BJ (cell line): ENCODE data around the gene RNF11. TPM values are rescaled to one million over a fixed set of nuclear protein-coding genes. Genes with fewer than 3 reads are reported as not detected.

ENCODE experiments used
- CTCF ChIA-PET: fragments of 350-600 bp; formaldehyde crosslinking; extraction: SDS; loops from one replicate; lab custom pipeline; 2021; ENCODE audit warnings: antibody characterized with exemption, inconsistent platforms; lab: Yijun Ruan, JAX
- POLR2A ChIA-PET: fragments of 300-600 bp; sonication (Branson Sonifier 250); formaldehyde crosslinking; extraction: SDS; loops from one replicate; lab custom pipeline; 2021; ENCODE audit warnings: antibody characterized with exemption; lab: Charles Lee
- DNase-seq: peaks from one replicate; pipeline ENCODE4 v3.0.0-alpha.2; 2011; ENCODE audit warnings: low read depth
- H3K27me3 ChIP-seq: 2 replicates; pipeline ENCODE4 v1.6.0; 2011; ENCODE audit warnings: low read length; ENCODE audit not compliant: control insufficient read depth, insufficient read depth
- H3K36me3 ChIP-seq: 2 replicates; pipeline ENCODE4 v1.5.1; 2011; ENCODE audit warnings: low read length; ENCODE audit not compliant: control insufficient read depth, insufficient read depth
- H3K4me3 ChIP-seq: 2 replicates; pipeline ENCODE4 v1.5.1; 2011; ENCODE audit warnings: low read depth, mild to moderate bottlenecking, control low read depth, low read length
- polyA plus RNA-seq: library from polyadenylated mRNA; depleted of rRNA; stranded (reverse); fragments of >200 nt; gene quantifications from 2 replicates; pipeline ENCODE4 v1.2.3, GENCODE V29; 2011
- TF ChIP-seq, protein P1 (sequence below): IDR thresholded peaks from 2 replicates; pipeline ENCODE4 v1.5.1; 2011; ENCODE audit warnings: low read depth, mild to moderate bottlenecking, control low read depth, inconsistent platforms, low read length, moderate library complexity; ENCODE audit not compliant: insufficient read depth

Gene RNF11
- polyA plus RNA-seq, 1 experiment, result 81.5 TPM

DNA sequence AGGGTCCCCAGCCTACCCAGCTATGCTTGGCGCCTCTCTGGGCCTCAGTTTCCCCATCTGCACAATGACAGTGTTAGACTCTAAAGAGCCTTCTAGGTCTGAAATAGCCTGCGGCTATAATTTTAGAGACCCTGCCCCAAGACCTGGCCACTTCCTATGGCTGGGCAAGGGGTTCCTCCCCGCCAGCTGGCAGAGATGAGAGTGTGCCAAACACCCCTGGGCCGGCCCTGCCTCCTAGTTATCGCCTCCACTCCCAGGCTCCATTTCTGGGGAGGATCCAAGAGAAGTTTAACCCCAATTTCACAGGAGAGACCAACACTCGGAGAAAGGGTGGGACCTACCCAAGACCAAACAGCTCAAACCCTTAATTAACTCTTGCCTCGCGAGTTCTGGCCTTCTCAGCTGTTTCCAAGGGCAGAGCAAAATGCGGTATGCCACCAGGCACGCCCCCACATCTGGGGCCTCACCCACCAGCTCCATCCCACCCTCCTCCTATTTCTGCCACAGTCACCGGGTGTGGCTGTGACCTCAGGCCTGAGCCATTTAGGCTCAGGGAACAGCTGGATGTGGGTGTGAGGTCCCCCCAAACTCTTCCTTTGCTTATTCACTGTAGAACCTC is 58.6 kb downstream of the RNF11 start:
- POLR2A ChIA-PET, result no interaction called here

DNA sequence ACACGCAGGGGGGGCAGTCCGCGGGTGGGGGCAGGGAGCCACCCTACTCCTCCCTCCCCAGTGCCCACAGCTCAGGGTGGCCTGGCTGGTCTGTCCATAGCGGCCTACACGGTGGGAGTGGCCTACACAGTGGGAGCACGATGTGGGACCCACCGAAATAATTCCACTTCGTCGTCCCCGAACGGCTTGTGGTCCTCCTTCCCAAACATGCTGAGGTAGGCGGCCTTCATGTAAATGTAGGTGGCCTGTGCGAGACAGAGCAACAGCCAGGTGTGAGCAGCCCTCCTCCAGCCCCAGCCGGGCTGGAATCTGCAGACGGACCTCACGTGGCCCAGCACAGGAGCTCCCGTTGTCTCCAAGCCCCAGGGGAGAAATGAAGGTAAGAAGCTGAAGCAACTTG is 59.9 kb downstream of the RNF11 start:
- CTCF ChIA-PET, result interaction anchor here (0.7 to 4.5 kb wide), 32 partner anchors 8 to 521 kb away, joined by 3 to 41 read pairs (median 6); partner anchors contain the start of gene RNF11
- POLR2A ChIA-PET, result no interaction called here
- no peaks in the 10 kb centered on the region for H3K36me3 ChIP-seq
- DNase-seq, result no peak
- no peaks in the 10 kb centered on the region; the same call in 1 of the 2 replicates for H3K27me3 ChIP-seq
- TF ChIP-seq, protein P1, sequence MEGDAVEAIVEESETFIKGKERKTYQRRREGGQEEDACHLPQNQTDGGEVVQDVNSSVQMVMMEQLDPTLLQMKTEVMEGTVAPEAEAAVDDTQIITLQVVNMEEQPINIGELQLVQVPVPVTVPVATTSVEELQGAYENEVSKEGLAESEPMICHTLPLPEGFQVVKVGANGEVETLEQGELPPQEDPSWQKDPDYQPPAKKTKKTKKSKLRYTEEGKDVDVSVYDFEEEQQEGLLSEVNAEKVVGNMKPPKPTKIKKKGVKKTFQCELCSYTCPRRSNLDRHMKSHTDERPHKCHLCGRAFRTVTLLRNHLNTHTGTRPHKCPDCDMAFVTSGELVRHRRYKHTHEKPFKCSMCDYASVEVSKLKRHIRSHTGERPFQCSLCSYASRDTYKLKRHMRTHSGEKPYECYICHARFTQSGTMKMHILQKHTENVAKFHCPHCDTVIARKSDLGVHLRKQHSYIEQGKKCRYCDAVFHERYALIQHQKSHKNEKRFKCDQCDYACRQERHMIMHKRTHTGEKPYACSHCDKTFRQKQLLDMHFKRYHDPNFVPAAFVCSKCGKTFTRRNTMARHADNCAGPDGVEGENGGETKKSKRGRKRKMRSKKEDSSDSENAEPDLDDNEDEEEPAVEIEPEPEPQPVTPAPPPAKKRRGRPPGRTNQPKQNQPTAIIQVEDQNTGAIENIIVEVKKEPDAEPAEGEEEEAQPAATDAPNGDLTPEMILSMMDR, result no peak
- no peak overlapping the region for H3K4me3 ChIP-seq

More for the DNA sequence above, 58.6 kb downstream of the RNF11 start:
- Histone ChIP-seq H3K36me3 (no peaks in the 10 kb centered on the region), H3K4me3 (no peak overlapping the region), H3K27me3 (no peaks in the 10 kb centered on the region)
- DNase-seq, result no peak
- CTCF ChIA-PET, result interaction anchor here (1.1 to 4.5 kb wide), 4 partner anchors 12 to 105 kb away, joined by 3 to 41 read pairs (median 15); no protein-coding TSS in a partner anchor
- TF ChIP-seq, protein P1, result no peak

DNA sequence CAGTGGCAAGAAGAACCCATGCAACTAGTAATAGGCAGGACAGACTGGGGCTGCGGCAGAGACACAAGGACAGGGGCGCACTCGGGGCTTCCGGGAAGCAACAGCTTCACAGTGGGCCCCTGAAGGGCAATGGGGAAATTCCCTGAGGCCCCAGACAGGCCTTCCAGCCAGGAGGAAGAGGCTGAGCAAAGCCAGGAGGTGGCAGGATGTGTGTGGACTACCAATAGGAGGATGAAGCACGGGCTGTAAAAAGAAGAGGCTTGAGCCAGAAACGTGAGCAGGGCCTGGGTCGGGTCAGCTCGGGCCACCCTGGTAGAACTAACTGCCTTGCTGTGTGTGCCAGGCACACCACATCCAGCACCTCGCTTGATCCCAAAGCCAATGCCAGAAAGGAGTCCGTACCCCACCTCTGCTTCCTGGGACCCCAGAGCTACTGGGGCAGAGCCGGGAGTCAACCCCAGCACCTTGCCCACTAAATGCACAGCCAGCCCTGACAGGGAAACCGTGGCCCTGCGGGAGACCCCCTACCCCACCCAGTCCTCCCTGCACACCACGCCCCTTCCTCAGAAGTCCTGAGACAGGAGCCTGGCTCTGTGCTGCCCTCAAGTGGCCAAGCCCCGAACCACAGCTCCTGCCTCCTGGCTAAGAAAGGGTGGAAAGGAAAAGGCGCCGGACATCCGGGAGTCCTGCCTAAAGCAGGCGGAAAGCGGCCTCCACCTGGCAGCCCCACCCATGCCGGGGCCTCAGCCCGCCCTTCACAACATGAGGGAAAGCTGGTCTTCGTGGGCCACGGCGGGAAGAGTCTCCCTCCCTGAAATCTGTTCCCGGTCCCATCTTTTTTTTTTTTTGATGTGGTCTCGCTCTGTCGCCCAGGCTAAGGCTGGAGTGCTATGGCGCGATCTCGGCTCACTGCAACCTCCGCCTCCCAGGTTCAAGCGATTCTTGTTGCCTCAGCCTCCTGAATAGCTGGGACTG is 60.6 kb downstream of the RNF11 start:
- ChIA-PET CTCF (interaction anchor here (0.6 to 4.5 kb wide), 40 partner anchors 9 to 522 kb away, joined by 3 to 41 read pairs (median 6); partner anchors contain the start of gene RNF11), POLR2A (no interaction called here)
- H3K36me3 ChIP-seq, result no peaks in the 10 kb centered on the region
- H3K4me3 ChIP-seq, result peak overlapping the region; percentile 27
- TF ChIP-seq, protein P1, result peak; percentile 99
- H3K27me3 ChIP-seq, result no peaks in the 10 kb centered on the region; the same call in 1 of the 2 replicates
- peak; percentile 15 for DNase-seq

DNA sequence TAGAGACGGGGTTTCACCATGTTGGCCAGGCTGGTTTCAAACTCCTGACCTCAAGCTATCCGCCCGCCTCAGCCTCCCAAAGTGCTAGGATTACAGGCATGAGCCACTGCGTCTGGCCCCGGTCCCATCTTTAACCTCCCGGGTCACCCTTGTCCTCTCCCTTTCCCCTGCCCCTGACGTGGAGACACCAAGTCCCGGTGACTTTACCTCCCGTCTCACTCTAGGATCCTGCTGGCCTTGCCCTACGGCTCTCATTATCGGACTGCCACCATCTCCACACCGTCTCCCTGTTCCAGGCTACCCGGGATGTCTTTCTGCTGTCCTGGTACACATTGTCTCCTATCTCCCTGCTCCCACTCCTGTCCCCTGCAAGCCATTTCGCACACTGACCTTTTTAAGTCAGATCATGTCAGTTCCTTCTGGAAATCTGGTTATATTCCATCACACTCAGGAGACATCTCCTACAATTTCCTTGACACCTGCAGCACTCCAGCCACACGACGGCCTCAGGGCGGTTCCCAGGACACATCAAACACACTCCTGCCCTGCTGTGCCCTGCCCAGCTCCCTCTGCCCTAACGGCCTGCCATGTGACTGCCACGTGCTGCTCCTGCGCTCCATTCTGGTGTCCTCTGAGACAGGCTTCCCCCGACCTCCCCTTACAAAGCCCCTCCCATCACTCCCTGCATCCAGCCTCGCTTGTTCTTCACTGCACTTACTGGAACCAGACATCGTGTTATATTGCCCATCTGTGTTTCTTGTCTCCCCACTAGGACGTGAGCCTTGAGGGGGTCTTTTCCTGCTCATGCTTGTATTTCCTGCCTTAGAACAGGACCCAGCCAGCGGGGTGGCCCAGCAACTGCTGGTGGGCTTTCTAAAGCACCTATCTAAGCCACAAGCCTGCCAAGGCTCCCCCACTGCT is 61.6 kb downstream of the RNF11 start:
- POLR2A ChIA-PET, result no interaction called here

More for the DNA sequence above, 61.6 kb downstream of the RNF11 start:
- H3K4me3 ChIP-seq, result no peak overlapping the region; the same call in 1 of the 2 replicates
- H3K27me3 ChIP-seq, result no peaks in the 10 kb centered on the region; the same call in 1 of the 2 replicates
- TF ChIP-seq, protein P1, result no peak
- CTCF ChIA-PET, result interaction anchor here (0.6 to 4.5 kb wide), 32 partner anchors 9 to 523 kb away, joined by 3 to 41 read pairs (median 6); partner anchors contain the start of gene RNF11
- H3K36me3 ChIP-seq, result no peaks in the 10 kb centered on the region
- DNase-seq, result no peak
